MM.1S (cell line): Measurements from ENCODE around the gene ZNHIT3.

Experiments
- DNase-seq: peaks from one replicate; pipeline ENCODE4 v3.0.0-alpha.2; 2015
- H2AFZ ChIP-seq: fragments of 300-600 bp; sonication (generic); 2 replicates; pipeline ENCODE4 v1.6.0; 2016; ENCODE audit warnings: antibody characterized with exemption, low read length
- H3F3A ChIP-seq: fragments of 300-600 bp; sonication (generic); 2 replicates; pipeline ENCODE4 v1.6.1; 2016; ENCODE audit warnings: mild to moderate bottlenecking, antibody characterized with exemption, low read length, moderate library complexity, mixed read lengths; ENCODE audit not compliant: insufficient read depth
- H3K27ac ChIP-seq: fragments of 300-600 bp; sonication (generic); 2 replicates; pipeline ENCODE4 v1.5.1; 2016; ENCODE audit warnings: mild to moderate bottlenecking, low read length
- H3K27me3 ChIP-seq: fragments of 300-600 bp; sonication (generic); replicated peaks from 2 replicates; pipeline ENCODE4 v1.6.0; 2016; ENCODE audit warnings: low read length; ENCODE audit not compliant: insufficient read depth
- H3K36me3 ChIP-seq: fragments of 300-600 bp; sonication (generic); replicated peaks from 2 replicates; pipeline ENCODE4 v1.6.1; 2016; ENCODE audit warnings: mild to moderate bottlenecking, low read length, mixed read lengths; ENCODE audit not compliant: insufficient read depth
- H3K4me1 ChIP-seq: fragments of 300-600 bp; sonication (generic); 2 replicates; pipeline ENCODE4 v1.6.1; 2016; ENCODE audit warnings: low read length, mixed read lengths
- H3K4me2 ChIP-seq: fragments of 300-600 bp; sonication (generic); 2 replicates; pipeline ENCODE4 v1.6.0; 2016; ENCODE audit warnings: low read depth, low read length
- H3K4me3 ChIP-seq: fragments of 300-600 bp; sonication (generic); 2 replicates; pipeline ENCODE4 v1.5.1; 2016; ENCODE audit warnings: low read length, mixed read lengths
- H3K79me2 ChIP-seq: fragments of 300-600 bp; sonication (generic); 2 replicates; pipeline ENCODE4 v1.6.1; 2016; ENCODE audit warnings: mixed run types, low read length, mixed read lengths
- H3K9ac ChIP-seq: fragments of 300-600 bp; sonication (generic); 2 replicates; pipeline ENCODE4 v1.6.1; 2016; ENCODE audit warnings: low read length, mixed read lengths
- H3K9me2 ChIP-seq: fragments of 300-600 bp; sonication (generic); replicated peaks from 2 replicates; pipeline ENCODE4 v1.6.1; 2016; ENCODE audit warnings: mild to moderate bottlenecking, low read length, mixed read lengths; ENCODE audit not compliant: insufficient read depth
- H3K9me3 ChIP-seq: fragments of 300-600 bp; sonication (generic); replicated peaks from 2 replicates; pipeline ENCODE4 v1.6.1; 2016; ENCODE audit warnings: mild to moderate bottlenecking, low read length, mixed read lengths; ENCODE audit not compliant: insufficient read depth
- H4K20me1 ChIP-seq: fragments of 300-600 bp; sonication (generic); 2 replicates; pipeline ENCODE4 v1.6.1; 2016; ENCODE audit warnings: mild to moderate bottlenecking, low read length, moderate library complexity, mixed read lengths; ENCODE audit not compliant: insufficient read depth
- EZH2 ChIP-seq: fragments of 300-600 bp; sonication (generic); optimal IDR thresholded peaks from 2 replicates; pipeline ENCODE3; 2017; ENCODE audit warnings: low read depth, mild to moderate bottlenecking, antibody characterized with exemption, low read length, mixed read lengths
- EZH2phosphoT487 ChIP-seq: fragments of 300-600 bp; sonication (generic); IDR thresholded peaks from 2 replicates; pipeline ENCODE4 v1.6.1; 2018; ENCODE audit warnings: antibody characterized with exemption, low read length
- TF ChIP-seq, protein P1 (sequence below): fragments of 300-600 bp; sonication (generic); IDR thresholded peaks from 2 replicates; pipeline ENCODE4 v1.5.1; 2016; ENCODE audit warnings: antibody characterized with exemption, low read length, mixed read lengths

The ZNHIT3 gene

DNA sequence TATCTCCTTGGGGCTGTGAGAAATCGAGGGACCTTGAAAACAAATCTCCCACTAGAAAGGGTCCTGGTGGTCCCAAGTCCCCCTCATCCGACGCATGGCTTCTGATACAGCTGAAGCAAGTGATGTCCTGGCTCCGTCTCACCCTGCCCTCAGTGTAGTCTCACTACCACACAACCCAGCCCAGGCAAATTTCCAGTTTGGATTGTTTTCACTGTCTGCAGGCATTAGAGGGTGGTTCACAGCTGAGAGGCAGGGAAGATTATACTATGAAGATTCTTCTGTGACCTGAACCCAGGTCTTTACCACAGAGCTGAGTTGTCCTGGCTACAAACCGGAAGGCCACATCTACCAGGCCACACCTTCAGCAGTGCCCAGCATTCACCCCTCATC, 17.7 kb downstream of the ZNHIT3 start:
- H4K20me1 ChIP-seq: no peaks in the 10 kb centered on the region
- H3K27me3 ChIP-seq: no peaks in the 10 kb centered on the region
- TF ChIP-seq, protein P1, sequence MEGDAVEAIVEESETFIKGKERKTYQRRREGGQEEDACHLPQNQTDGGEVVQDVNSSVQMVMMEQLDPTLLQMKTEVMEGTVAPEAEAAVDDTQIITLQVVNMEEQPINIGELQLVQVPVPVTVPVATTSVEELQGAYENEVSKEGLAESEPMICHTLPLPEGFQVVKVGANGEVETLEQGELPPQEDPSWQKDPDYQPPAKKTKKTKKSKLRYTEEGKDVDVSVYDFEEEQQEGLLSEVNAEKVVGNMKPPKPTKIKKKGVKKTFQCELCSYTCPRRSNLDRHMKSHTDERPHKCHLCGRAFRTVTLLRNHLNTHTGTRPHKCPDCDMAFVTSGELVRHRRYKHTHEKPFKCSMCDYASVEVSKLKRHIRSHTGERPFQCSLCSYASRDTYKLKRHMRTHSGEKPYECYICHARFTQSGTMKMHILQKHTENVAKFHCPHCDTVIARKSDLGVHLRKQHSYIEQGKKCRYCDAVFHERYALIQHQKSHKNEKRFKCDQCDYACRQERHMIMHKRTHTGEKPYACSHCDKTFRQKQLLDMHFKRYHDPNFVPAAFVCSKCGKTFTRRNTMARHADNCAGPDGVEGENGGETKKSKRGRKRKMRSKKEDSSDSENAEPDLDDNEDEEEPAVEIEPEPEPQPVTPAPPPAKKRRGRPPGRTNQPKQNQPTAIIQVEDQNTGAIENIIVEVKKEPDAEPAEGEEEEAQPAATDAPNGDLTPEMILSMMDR: no peak
- TF ChIP-seq EZH2 (no peak), EZH2phosphoT487 (no peak)
- no peak overlapping the region for H3K4me2 ChIP-seq
- no peaks in the 10 kb centered on the region for H3K79me2 ChIP-seq
- no peaks in the 10 kb centered on the region for H3K4me1 ChIP-seq
- H3K4me3 ChIP-seq: no peak overlapping the region
- H3K9me2 ChIP-seq: no peaks in the 10 kb centered on the region
- no peaks in the 10 kb centered on the region for H3K9me3 ChIP-seq
- DNase-seq: no peak
- no peak overlapping the region for H2AFZ ChIP-seq
- H3F3A ChIP-seq: no peaks in the 10 kb centered on the region
- H3K9ac ChIP-seq: no peak overlapping the region
- no peaks in the 10 kb centered on the region; the same call in 1 of the 2 replicates for H3K36me3 ChIP-seq
- no peak overlapping the region for H3K27ac ChIP-seq

DNA sequence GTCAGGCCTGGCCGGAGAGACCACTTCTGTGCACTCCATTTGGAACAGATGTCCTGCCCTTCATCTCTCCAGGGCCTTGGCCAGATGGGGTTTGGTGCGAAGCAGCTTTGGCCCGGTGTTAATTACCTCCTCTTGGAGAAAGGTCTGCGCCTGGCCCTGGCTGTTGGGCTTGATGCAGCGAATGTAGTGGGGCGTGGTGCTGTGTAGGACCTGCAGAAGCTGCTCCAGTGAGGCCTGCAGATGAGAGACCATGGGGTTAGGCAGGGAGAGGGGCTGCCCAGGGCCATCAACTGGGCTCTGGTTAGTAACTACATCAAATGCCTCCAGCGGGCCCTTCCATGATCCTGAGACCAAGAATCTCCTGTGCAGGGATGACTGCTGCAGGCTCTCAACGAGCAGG, 18.7 kb downstream of the ZNHIT3 start:
- Histone ChIP-seq H3K79me2 (no peaks in the 10 kb centered on the region), H3K9me2 (no peaks in the 10 kb centered on the region), H3K9me3 (no peaks in the 10 kb centered on the region), H3K4me3 (no peak overlapping the region), H3K4me2 (no peak overlapping the region), H3K27ac (no peak overlapping the region), H3K9ac (no peak overlapping the region), H4K20me1 (no peaks in the 10 kb centered on the region), H2AFZ (no peak overlapping the region), H3K4me1 (no peaks in the 10 kb centered on the region), H3K36me3 (no peaks in the 10 kb centered on the region; the same call in 1 of the 2 replicates), H3F3A (no peaks in the 10 kb centered on the region), H3K27me3 (no peaks in the 10 kb centered on the region)
- DNase-seq: no peak
- TF ChIP-seq EZH2 (no peak), EZH2phosphoT487 (no peak)
- TF ChIP-seq, protein P1: no peak

DNA sequence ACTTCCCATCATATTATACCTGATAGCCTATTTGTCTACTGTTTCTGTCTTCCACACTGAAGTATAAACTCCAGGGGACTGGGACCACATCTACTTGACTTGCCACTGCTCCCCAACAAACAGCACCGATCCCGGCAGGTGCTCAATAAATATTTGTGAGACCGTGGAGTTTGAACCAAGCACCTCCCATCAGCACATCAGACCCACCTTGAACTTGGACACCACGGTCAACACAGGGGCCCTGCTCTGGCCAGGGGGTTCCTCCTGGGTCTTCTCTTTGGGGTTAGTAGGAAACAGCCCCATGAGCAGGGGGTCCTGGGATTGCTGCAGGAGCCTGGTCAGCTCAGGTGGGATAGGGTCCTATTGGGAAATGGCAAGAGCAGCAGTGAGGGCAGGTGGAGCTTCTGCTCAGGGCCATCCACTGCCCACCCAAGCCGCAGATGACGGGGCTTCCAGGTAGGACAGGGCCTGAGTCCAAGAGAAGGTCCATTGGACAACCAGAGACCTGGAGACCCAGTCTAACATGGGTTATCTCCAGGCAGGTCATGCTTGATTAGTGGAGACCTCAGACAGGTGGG, 19.9 kb downstream of the ZNHIT3 start:
- no peaks in the 10 kb centered on the region for H3K9me2 ChIP-seq
- DNase-seq: no peak
- no peak overlapping the region for H3K9ac ChIP-seq
- no peaks in the 10 kb centered on the region for H3F3A ChIP-seq
- no peak overlapping the region for H3K4me3 ChIP-seq
- no peaks in the 10 kb centered on the region for H4K20me1 ChIP-seq
- no peaks in the 10 kb centered on the region for H3K9me3 ChIP-seq
- H3K36me3 ChIP-seq: no peaks in the 10 kb centered on the region; the same call in 1 of the 2 replicates
- H3K27ac ChIP-seq: no peak overlapping the region
- H3K4me2 ChIP-seq: no peak overlapping the region
- no peaks in the 10 kb centered on the region for H3K79me2 ChIP-seq
- no peaks in the 10 kb centered on the region for H3K4me1 ChIP-seq
- no peak for TF ChIP-seq EZH2phosphoT487
- TF ChIP-seq, protein P1: no peak
- TF ChIP-seq EZH2: no peak
- H2AFZ ChIP-seq: no peak overlapping the region
- H3K27me3 ChIP-seq: no peaks in the 10 kb centered on the region
